GM12891 (cell line): ENCODE results near the gene CCR8. TPM values are rescaled to one million over a fixed set of nuclear protein-coding genes. Genes with fewer than 3 reads are reported as not detected.

ENCODE experiments used
- DNase-seq: peaks from one replicate; pipeline ENCODE4 v3.0.0; 2011; ENCODE audit warnings: low spot score; ENCODE audit not compliant: insufficient read length
- FAIRE-seq: peaks from 2 replicates; lab custom pipeline; 2011; peaks lifted over from hg19 to GRCh38; lab: Jason Lieb, UNC
- PAX5 ChIP-seq: IDR thresholded peaks from 2 replicates; pipeline ENCODE4 v1.6.1; 2011; ENCODE audit warnings: low read length, moderate library complexity, mild to moderate bottlenecking; ENCODE audit not compliant: insufficient read depth, severe bottlenecking
- POLR2A ChIP-seq: IDR thresholded peaks from 2 replicates; pipeline ENCODE4 v1.6.1; 2011; ENCODE audit warnings: low read depth, low read length, control low read depth
- POLR2AphosphoS5 ChIP-seq: IDR thresholded peaks from 2 replicates; pipeline ENCODE4 v1.6.1; 2011; ENCODE audit warnings: low read depth, low read length, control low read depth
- POU2F2 ChIP-seq: IDR thresholded peaks from 2 replicates; pipeline ENCODE4 v1.6.1; 2011; ENCODE audit warnings: low read depth, mild to moderate bottlenecking, control low read depth, low read length, moderate library complexity
- SPI1 ChIP-seq: IDR thresholded peaks from 2 replicates; pipeline ENCODE4 v1.6.1; 2011; ENCODE audit warnings: low read depth, low read length, control low read depth
- TAF1 ChIP-seq: IDR thresholded peaks from 2 replicates; pipeline ENCODE4 v1.6.1; 2011; ENCODE audit warnings: low read depth, low read length, control low read depth
- polyA plus RNA-seq: library from polyadenylated mRNA; unstranded; fragments of >200 nt; gene quantifications from one replicate; pipeline ENCODE4 v1.2.1, GENCODE V29; 2012; ENCODE audit warnings: low read depth, missing spikeins, inconsistent platforms; ENCODE audit not compliant: missing spikeins

Gene CCR8
- 4.6 TPM for polyA plus RNA-seq

- no peak for TF ChIP-seq POLR2AphosphoS5
- TF ChIP-seq POLR2A = no peak
- TF ChIP-seq POU2F2 = no peak
- TF ChIP-seq PAX5 = no peak
- no peak for TF ChIP-seq TAF1
- TF ChIP-seq SPI1 = no peak
- DNase-seq = no peak
- no peak for FAIRE-seq
These were observed at the start of gene CCR8 for GRCh38 chr3:39329493-39329892. TSS of gene CCR8 (plus strand) at chr3:39329709. CDS start at chr3:39332332, 2,623 bp downstream.

GRCh38 chr3:39279745-39280517, 49.6 kb upstream of the CCR8 start, which contains the start of gene CX3CR1:
TSS of gene CX3CR1 (minus strand) at chr3:39280036. CDS start at chr3:39266509, 13,527 bp downstream.
- DNase-seq (no peak), FAIRE-seq (peak; percentile 16)
- no peak for TF ChIP-seq POU2F2
- no peak for TF ChIP-seq SPI1
- no peak for TF ChIP-seq POLR2AphosphoS5
- TF ChIP-seq TAF1 = no peak
- no peak for TF ChIP-seq POLR2A
- TF ChIP-seq PAX5 = no peak

- DNase-seq (no peak), FAIRE-seq (no peak)
- no peak for TF ChIP-seq TAF1
These were observed 48.9 kb upstream of the CCR8 start for GRCh38 chr3:39280571-39280970.

GRCh38 chr3:39281533-39281932, 48.0 kb upstream of the CCR8 start:
- DNase-seq (no peak), FAIRE-seq (no peak)
- TF ChIP-seq SPI1 (peak; percentile 48; the same call in 1 of the 2 replicates), TAF1 (no peak)

- DNase-seq (no peak), FAIRE-seq (peak; percentile 52)
- TF ChIP-seq TAF1 (no peak), PAX5 (no peak), SPI1 (no peak), POLR2A (no peak)
These were observed 47.5 kb upstream of the CCR8 start for GRCh38 chr3:39282057-39282456.

- no peak for TF ChIP-seq POLR2A
- TF ChIP-seq POLR2AphosphoS5 = no peak
- TF ChIP-seq PAX5 = no peak
- TF ChIP-seq POU2F2 = no peak
- no peak for TF ChIP-seq TAF1
- no peak for TF ChIP-seq SPI1
- no peak for FAIRE-seq
- DNase-seq = no peak
These were observed 45.0 kb upstream of the CCR8 start for GRCh38 chr3:39284457-39284881.

GRCh38 chr3:39285332-39285731, 44.2 kb upstream of the CCR8 start:
- DNase-seq = no peak
- no peak for TF ChIP-seq POLR2AphosphoS5
- no peak for TF ChIP-seq PAX5
- no peak for TF ChIP-seq POU2F2
- TF ChIP-seq POLR2A = no peak
- TF ChIP-seq SPI1 = no peak
- no peak for FAIRE-seq

GRCh38 chr3:39286771-39287170, 42.7 kb upstream of the CCR8 start:
- TF ChIP-seq PAX5 (no peak), TAF1 (no peak), POLR2AphosphoS5 (no peak), SPI1 (no peak), POLR2A (no peak), POU2F2 (no peak)
- DNase-seq = no peak
- FAIRE-seq = no peak

- FAIRE-seq (peak; percentile 26), DNase-seq (no peak)
- no peak for TF ChIP-seq PAX5
These were observed 42.0 kb upstream of the CCR8 start for GRCh38 chr3:39287216-39288164.

GRCh38 chr3:39288300-39288808, 41.2 kb upstream of the CCR8 start:
- DNase-seq = peak; percentile 88
- FAIRE-seq = peak; percentile 98
- TF ChIP-seq PAX5 = peak; percentile 57
- TF ChIP-seq POU2F2 = peak; percentile 61; the same call in 1 of the 2 replicates
- peak; percentile 84 for TF ChIP-seq SPI1
- TF ChIP-seq POLR2A = no peak
